ENCODE measurements around the gene ARPC4. TPM values are rescaled to one million over a fixed set of nuclear protein-coding genes. Genes with fewer than 3 reads are reported as not detected.

Gene ARPC4
- total and polyA plus RNA-seq, 2 donors (not counting 3 experiments of a cell fraction or from before 2014, with no cell fraction given): 181 to 197 TPM

DNA sequence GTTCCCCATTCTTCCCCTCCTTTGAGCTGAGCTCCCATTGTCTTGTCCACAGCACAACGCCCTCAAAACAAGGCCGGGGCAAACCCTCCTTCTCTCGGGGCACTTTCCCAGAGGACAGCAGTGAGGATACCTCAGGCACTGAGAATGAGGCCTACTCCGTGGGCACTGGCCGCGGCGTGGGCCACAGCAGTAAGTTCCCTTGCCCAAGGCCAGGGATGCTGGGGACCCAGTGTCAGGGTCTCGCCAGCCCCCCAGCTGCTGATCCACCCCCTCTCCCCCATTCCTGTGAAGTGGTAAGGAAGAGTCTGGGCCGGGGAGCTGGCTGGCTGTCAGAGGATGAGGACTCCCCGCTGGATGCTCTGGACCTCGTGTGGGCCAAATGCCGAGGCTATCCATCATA lies 47.4 kb upstream of the ARPC4 start:
- Histone ChIP-seq H3K27me3 (ENCODE audit: control insufficient read depth in 2 of 2, insufficient read depth in 2 of 2, low read length in 2 of 2) (no peaks in the 10 kb centered on the region), H3K36me3 (ENCODE audit: control insufficient read depth in 2 of 2, extremely low read depth in 1 of 2, insufficient read depth in 2 of 2, low read length in 2 of 2) (peaks cover 28 to 71% of the 10 kb centered on the region in 2 experiments), H3K9me3 (replicated peaks; ENCODE audit: control insufficient read depth, insufficient read depth, low read length) (no peaks in the 10 kb centered on the region), H3K27ac (ENCODE audit: insufficient read depth, low read depth, low read length) (no peak overlapping the region), H3K9me1 (replicated peaks; ENCODE audit: control insufficient read depth, extremely low read depth, insufficient read depth, low read length) (no peaks in the 10 kb centered on the region), H4K20me1 (replicated peaks; ENCODE audit: control insufficient read depth, extremely low read depth, insufficient read depth, low read length) (no peaks in the 10 kb centered on the region), H2AFZ (ENCODE audit: low read depth, low read length) (no peak overlapping the region), H3K4me1 (ENCODE audit: control insufficient read depth, extremely low read depth, insufficient read depth, low read length) (peaks cover 24% of the 10 kb centered on the region), H3K79me2 (ENCODE audit: control insufficient read depth, insufficient read depth, low read length) (peaks cover 3% of the 10 kb centered on the region), H3K4me3 (replicated peaks in 1 of 3; ENCODE audit: insufficient read depth in 1 of 3, low read depth in 1 of 3, low read length in 3 of 3) (no peak overlapping the region), H3K9ac (replicated peaks; ENCODE audit: extremely low read depth, insufficient read depth, low read length) (no peak overlapping the region), H3K4me2 (ENCODE audit: insufficient read depth, low read length) (no peak overlapping the region)
- intact Hi-C loops (cut with micrococcal nuclease) (no loop called here), dilution Hi-C loops (cut with MboI; ENCODE audit: extremely low pct_ligation_motif_present, low sequenced_read_pairs) (no loop called here)
- TF ChIP-seq MYC (IDR thresholded peaks at IDR 0.05; ENCODE audit: low read depth, low read length): no peak
- TF ChIP-seq, protein P1, sequence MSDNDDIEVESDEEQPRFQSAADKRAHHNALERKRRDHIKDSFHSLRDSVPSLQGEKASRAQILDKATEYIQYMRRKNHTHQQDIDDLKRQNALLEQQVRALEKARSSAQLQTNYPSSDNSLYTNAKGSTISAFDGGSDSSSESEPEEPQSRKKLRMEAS (IDR thresholded peaks at IDR 0.05; ENCODE audit: insufficient read depth, insufficient read length): no peak
- TF ChIP-seq GATA2 (IDR thresholded peaks at IDR 0.05; ENCODE audit: insufficient read depth, insufficient read length, low read depth, low read length): no peak
- TF ChIP-seq EZH2 (IDR thresholded peaks at IDR 0.05; ENCODE audit: borderline replicate concordance, low read depth, low read length, severe bottlenecking): no peak
- no peak for TF ChIP-seq CTCF (IDR thresholded peaks at IDR 0.05; ENCODE audit: extremely low read depth in 1 of 2, insufficient read depth in 1 of 2, low read depth in 1 of 2, low read length in 2 of 2)
- no peak for TF ChIP-seq POLR2A (IDR thresholded peaks at IDR 0.05; ENCODE audit: low read depth, low read length)
- no peak for TF ChIP-seq JUN (IDR thresholded peaks at IDR 0.05; ENCODE audit: borderline replicate concordance, insufficient read depth, insufficient read length, low read depth)
- no peak for TF ChIP-seq FOS (IDR thresholded peaks at IDR 0.05; ENCODE audit: borderline replicate concordance, insufficient read depth, low read length)
- TF ChIP-seq POLR2AphosphoS5 (IDR thresholded peaks at IDR 0.05; ENCODE audit: insufficient read depth, low read depth, low read length): no peak
- ChIA-PET CTCF (interaction anchor here (1.3 kb wide), 1 partner anchor 8 kb away, joined by 3 read pairs; no protein-coding TSS in a partner anchor), POLR2A (no interaction called here)
- BruUV-seq (replicated peaks): no TSS peak
- DNase-seq (ENCODE audit: low read depth, low spot score): no peak
- no peak for FAIRE-seq
